Measurements from ENCODE around the gene PPP1R13B.

The PPP1R13B gene

GRCh38 chr14:103880348-103881267 is 33.2 kb upstream of the PPP1R13B start:
- POLR2A ChIA-PET (ENCODE audit: low non-redundant PET) = interaction anchor here (0.5 kb wide), 1 partner anchor 10 kb away, joined by 4 read pairs; no protein-coding TSS in a partner anchor
- CTCF ChIA-PET = interaction anchor here (0.6 to 1.1 kb wide), 4 partner anchors 13 to 72 kb away, joined by 3 to 4 read pairs (median 4); no protein-coding TSS in a partner anchor
- DNase-seq (ENCODE audit: low spot score) = peak; percentile 34
- peak overlapping the region; percentile 92 for H3K27ac ChIP-seq
- no peak for TF ChIP-seq CTCF (conservative IDR thresholded peaks at IDR 0.05; ENCODE audit: low read depth)

- peak; percentile 67 for DNase-seq (ENCODE audit: low spot score)
- POLR2A ChIA-PET (ENCODE audit: low non-redundant PET) = no interaction called here
- CTCF ChIA-PET = interaction anchor here (1.1 kb wide), 1 partner anchor 21 kb away, joined by 3 read pairs; no protein-coding TSS in a partner anchor
- no peak for TF ChIP-seq CTCF (conservative IDR thresholded peaks at IDR 0.05; ENCODE audit: low read depth)
- peak overlapping the region; percentile 92 for H3K27ac ChIP-seq
Measured at GRCh38 chr14:103879570-103880347, 32.4 kb upstream of the PPP1R13B start.

GRCh38 chr14:103879118-103879569 is 31.8 kb upstream of the PPP1R13B start:
- no peak for DNase-seq (ENCODE audit: low spot score)
- no peak for TF ChIP-seq CTCF (conservative IDR thresholded peaks at IDR 0.05; ENCODE audit: low read depth)
- ChIA-PET POLR2A (ENCODE audit: low non-redundant PET) (interaction anchor here (0.6 kb wide), 1 partner anchor 35 kb away, joined by 3 read pairs; no protein-coding TSS in a partner anchor), CTCF (interaction anchor here (0.7 to 1.0 kb wide), 2 partner anchors 75 to 1658 kb away, joined by 3 read pairs; no protein-coding TSS in a partner anchor)
- H3K27ac ChIP-seq = peak overlapping the region; percentile 92

- CTCF ChIA-PET = interaction anchor here (0.7 to 1.0 kb wide), 2 partner anchors 9 to 74 kb away, joined by 3 to 5 read pairs; no protein-coding TSS in a partner anchor
Measured at GRCh38 chr14:103878180-103878579, 30.8 kb upstream of the PPP1R13B start.

GRCh38 chr14:103875010-103875409 is 27.6 kb upstream of the PPP1R13B start:
- DNase-seq (ENCODE audit: low spot score) = no peak
- no peak for TF ChIP-seq CTCF (conservative IDR thresholded peaks at IDR 0.05; ENCODE audit: low read depth)
- ChIA-PET POLR2A (ENCODE audit: low non-redundant PET) (no interaction called here), CTCF (interaction anchor here (0.6 kb wide), 1 partner anchor 16 kb away, joined by 4 read pairs; no protein-coding TSS in a partner anchor)
- H3K27ac ChIP-seq = no peak overlapping the region

More at GRCh38 chr14:103878180-103878579, 30.8 kb upstream of the PPP1R13B start:
- peak overlapping the region; percentile 37; the same call in 1 of the 2 replicates for H3K27ac ChIP-seq
- no peak for DNase-seq (ENCODE audit: low spot score)
- no peak for TF ChIP-seq CTCF (conservative IDR thresholded peaks at IDR 0.05; ENCODE audit: low read depth)
- POLR2A ChIA-PET (ENCODE audit: low non-redundant PET) = no interaction called here
